GM20431 (cell line): Measurements from ENCODE around the gene SHISA7.

Source experiments
- in situ Hi-C: fragments of 300-500 bp; cut with MseI, MboI; formaldehyde crosslinking; loops from one replicate; pipeline ENCODE4 v1.15.0; 2020; ENCODE audit warnings: low sequenced_read_pairs; ENCODE audit not compliant: unreplicated experiment

The SHISA7 gene

GRCh38 chr19:55464039-55464661 is 21.1 kb upstream of the SHISA7 start:
- in situ Hi-C loops: no loop called here

- in situ Hi-C loops: no loop called here
Observed at GRCh38 chr19:55463583-55464031, 20.5 kb upstream of the SHISA7 start.

GRCh38 chr19:55462722-55463121 is 19.6 kb upstream of the SHISA7 start:
- in situ Hi-C loops: no loop called here

- in situ Hi-C loops: no loop called here
Observed at GRCh38 chr19:55461974-55462626, 19.0 kb upstream of the SHISA7 start.

GRCh38 chr19:55461259-55461973 is 18.3 kb upstream of the SHISA7 start, which contains the start of gene ISOC2:
ISOC2 (minus strand) TSS chr19:55461642; CDS start chr19:55456486, 5,156 bp downstream.
- in situ Hi-C loops: no loop called here

- in situ Hi-C loops: no loop called here
Observed at GRCh38 chr19:55460670-55461258, 17.7 kb upstream of the SHISA7 start.

GRCh38 chr19:55459950-55460657 is 17.0 kb upstream of the SHISA7 start:
- in situ Hi-C loops: no loop called here

- in situ Hi-C loops: no loop called here
Observed at GRCh38 chr19:55459551-55459949, 16.4 kb upstream of the SHISA7 start.

- in situ Hi-C loops: no loop called here
Observed at GRCh38 chr19:55457683-55458457, 14.8 kb upstream of the SHISA7 start.

- in situ Hi-C loops: no loop called here
Observed at GRCh38 chr19:55456347-55456746, 13.2 kb upstream of the SHISA7 start.

- in situ Hi-C loops: no loop called here
Observed at GRCh38 chr19:55455576-55456235, 12.6 kb upstream of the SHISA7 start.

- in situ Hi-C loops: no loop called here
Observed at GRCh38 chr19:55454787-55455243, 11.7 kb upstream of the SHISA7 start.

GRCh38 chr19:55453511-55454260 is 10.6 kb upstream of the SHISA7 start:
- in situ Hi-C loops: no loop called here

- in situ Hi-C loops: no loop called here
Observed at GRCh38 chr19:55452749-55453346, 9.7 kb upstream of the SHISA7 start.

- in situ Hi-C loops: no loop called here
Observed at GRCh38 chr19:55451965-55452748, 9.1 kb upstream of the SHISA7 start.

- in situ Hi-C loops: no loop called here
Observed at GRCh38 chr19:55451163-55451964, 8.3 kb upstream of the SHISA7 start.
